Parathyroid adenoma (tissue), 2 donors: ENCODE data around the gene CEP70.
"Not testable (repeated sequence)": the region's sequence is repeated elsewhere in the genome, so short reads cannot be mapped to it uniquely, and the experiment has no call there.

ENCODE experiments used
- H2AFZ ChIP-seq: fragments of 300-600 bp; sonication (generic); one replicate; pipeline ENCODE4 v1.7.0; 2017; ENCODE audit warnings: antibody characterized with exemption, mild to moderate bottlenecking
- H3K27ac ChIP-seq: fragments of 300-600 bp; sonication (generic); one replicate; pipeline ENCODE4 v1.7.0; 2017
- H3K27me3 ChIP-seq: fragments of 300-600 bp; sonication (generic); one replicate; pipeline ENCODE4 v1.7.0; 2017; ENCODE audit warnings: low read length; ENCODE audit not compliant: control insufficient read depth, insufficient read depth
- H3K36me3 ChIP-seq: fragments of 300-600 bp; sonication (generic); one replicate; pipeline ENCODE4 v1.7.0; 2017; ENCODE audit warnings: low read length; ENCODE audit not compliant: control insufficient read depth, insufficient read depth
- H3K4me1 ChIP-seq: fragments of 300-600 bp; sonication (generic); one replicate; pipeline ENCODE4 v1.7.0; 2017; ENCODE audit warnings: control low read depth
- H3K4me2 ChIP-seq: fragments of 300-600 bp; sonication (generic); one replicate; pipeline ENCODE4 v1.7.0; 2017; ENCODE audit warnings: low read length
- H3K4me3 ChIP-seq: fragments of 300-600 bp; sonication (generic); one replicate; pipeline ENCODE4 v1.7.0; 2017; ENCODE audit warnings: low read depth, low read length
- H3K79me2 ChIP-seq: fragments of 300-600 bp; sonication (generic); one replicate; pipeline ENCODE4 v1.7.0; 2017; ENCODE audit warnings: control low read depth
- H3K9ac ChIP-seq: fragments of 300-600 bp; sonication (generic); one replicate; pipeline ENCODE4 v1.7.0; 2017; ENCODE audit warnings: mild to moderate bottlenecking
- H3K9me3 ChIP-seq: fragments of 300-600 bp; sonication (generic); one replicate; pipeline ENCODE4 v1.7.0; 2017; ENCODE audit warnings: low read length; ENCODE audit not compliant: control insufficient read depth
- TF ChIP-seq, protein P1 (sequence below): fragments of 300-600 bp; sonication (generic); IDR thresholded peaks from one replicate; pipeline ENCODE4 v1.7.0; 2017; ENCODE audit warnings: antibody characterized with exemption, mild to moderate bottlenecking
- donor health status: primary hyperparathyroidism.

CEP70 gene

DNA sequence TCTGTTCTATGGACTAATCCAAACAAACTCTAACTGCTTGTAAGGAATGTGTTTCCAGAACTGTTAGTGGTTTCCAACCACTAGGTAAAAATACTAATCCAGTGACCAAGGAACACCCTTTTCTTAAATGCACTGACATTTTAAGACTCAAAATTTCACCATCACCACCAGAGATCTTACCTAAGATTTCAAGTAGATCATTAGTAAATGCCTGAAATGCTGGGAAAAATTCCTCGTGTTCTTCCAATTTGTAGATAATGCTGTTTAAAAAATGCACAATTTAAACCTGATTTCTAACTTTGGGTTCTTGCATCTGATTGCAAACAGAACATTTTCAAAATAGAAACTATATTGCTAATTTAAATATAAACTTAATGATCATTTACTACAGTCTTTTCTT lies 96.2 kb downstream of the CEP70 start:
- Histone ChIP-seq H3K4me2 (no peak overlapping the region), H3K9me3 (no peaks in the 10 kb centered on the region), H3K36me3 (no peaks in the 10 kb centered on the region), H3K4me1 (no peaks in the 10 kb centered on the region), H3K27ac (no peak overlapping the region), H2AFZ (no peak overlapping the region), H3K27me3 (no peaks in the 10 kb centered on the region), H3K79me2 (no peaks in the 10 kb centered on the region), H3K4me3 (no peak overlapping the region), H3K9ac (no peak overlapping the region)
- TF ChIP-seq, protein P1, sequence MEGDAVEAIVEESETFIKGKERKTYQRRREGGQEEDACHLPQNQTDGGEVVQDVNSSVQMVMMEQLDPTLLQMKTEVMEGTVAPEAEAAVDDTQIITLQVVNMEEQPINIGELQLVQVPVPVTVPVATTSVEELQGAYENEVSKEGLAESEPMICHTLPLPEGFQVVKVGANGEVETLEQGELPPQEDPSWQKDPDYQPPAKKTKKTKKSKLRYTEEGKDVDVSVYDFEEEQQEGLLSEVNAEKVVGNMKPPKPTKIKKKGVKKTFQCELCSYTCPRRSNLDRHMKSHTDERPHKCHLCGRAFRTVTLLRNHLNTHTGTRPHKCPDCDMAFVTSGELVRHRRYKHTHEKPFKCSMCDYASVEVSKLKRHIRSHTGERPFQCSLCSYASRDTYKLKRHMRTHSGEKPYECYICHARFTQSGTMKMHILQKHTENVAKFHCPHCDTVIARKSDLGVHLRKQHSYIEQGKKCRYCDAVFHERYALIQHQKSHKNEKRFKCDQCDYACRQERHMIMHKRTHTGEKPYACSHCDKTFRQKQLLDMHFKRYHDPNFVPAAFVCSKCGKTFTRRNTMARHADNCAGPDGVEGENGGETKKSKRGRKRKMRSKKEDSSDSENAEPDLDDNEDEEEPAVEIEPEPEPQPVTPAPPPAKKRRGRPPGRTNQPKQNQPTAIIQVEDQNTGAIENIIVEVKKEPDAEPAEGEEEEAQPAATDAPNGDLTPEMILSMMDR: no peak

DNA sequence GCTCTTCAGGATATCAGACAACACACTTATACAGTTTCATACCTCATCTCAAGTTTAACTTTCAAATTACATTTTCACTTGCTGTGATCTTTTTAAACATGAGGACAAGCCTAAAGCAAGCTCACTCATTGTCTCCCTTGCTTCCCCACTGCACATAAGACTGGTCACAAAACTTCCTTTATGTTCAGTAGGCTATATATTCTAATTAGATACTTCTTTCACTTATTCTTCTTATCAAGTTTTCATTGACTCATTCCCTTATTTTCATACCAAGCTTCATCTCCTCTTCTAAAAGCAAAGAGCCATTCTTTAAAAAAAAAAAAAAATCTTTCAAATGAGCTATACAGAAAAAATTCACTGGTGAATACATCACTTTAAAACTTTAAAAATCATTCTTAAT lies 97.0 kb downstream of the CEP70 start:
- no peak overlapping the region for H3K9ac ChIP-seq
- no peaks in the 10 kb centered on the region for H3K36me3 ChIP-seq
- H3K4me2 ChIP-seq: no peak overlapping the region
- H3K79me2 ChIP-seq: no peaks in the 10 kb centered on the region
- no peaks in the 10 kb centered on the region for H3K9me3 ChIP-seq
- no peaks in the 10 kb centered on the region for H3K27me3 ChIP-seq
- TF ChIP-seq, protein P1: no peak
- no peaks in the 10 kb centered on the region for H3K4me1 ChIP-seq
- no peak overlapping the region for H3K4me3 ChIP-seq
- H3K27ac ChIP-seq: no peak overlapping the region
- no peak overlapping the region for H2AFZ ChIP-seq

DNA sequence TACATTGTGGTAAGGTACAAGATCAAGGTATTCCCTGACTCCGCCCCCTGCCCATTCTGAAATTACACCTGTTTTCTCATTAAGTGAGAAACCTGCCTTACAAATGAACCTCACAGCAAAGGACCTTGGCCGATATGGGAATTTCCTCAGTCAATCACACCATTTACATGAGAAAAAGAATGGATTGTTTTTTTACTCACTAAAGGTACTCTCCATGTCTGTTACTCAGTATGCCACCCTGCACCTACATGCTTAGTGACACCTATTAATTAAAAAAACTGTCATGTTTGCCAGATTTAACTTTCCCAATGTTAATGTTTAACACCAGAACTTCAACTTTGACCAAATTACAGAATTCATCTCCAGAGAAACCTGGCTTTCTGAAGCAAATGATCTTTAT lies 97.6 kb downstream of the CEP70 start:
- Histone ChIP-seq H3K9ac (no peak overlapping the region), H3K4me3 (no peak overlapping the region), H3K9me3 (no peaks in the 10 kb centered on the region), H3K4me1 (no peaks in the 10 kb centered on the region), H3K4me2 (no peak overlapping the region), H3K27me3 (no peaks in the 10 kb centered on the region), H3K79me2 (no peaks in the 10 kb centered on the region), H3K27ac (no peak overlapping the region), H3K36me3 (no peaks in the 10 kb centered on the region), H2AFZ (no peak overlapping the region)
- TF ChIP-seq, protein P1: no peak

DNA sequence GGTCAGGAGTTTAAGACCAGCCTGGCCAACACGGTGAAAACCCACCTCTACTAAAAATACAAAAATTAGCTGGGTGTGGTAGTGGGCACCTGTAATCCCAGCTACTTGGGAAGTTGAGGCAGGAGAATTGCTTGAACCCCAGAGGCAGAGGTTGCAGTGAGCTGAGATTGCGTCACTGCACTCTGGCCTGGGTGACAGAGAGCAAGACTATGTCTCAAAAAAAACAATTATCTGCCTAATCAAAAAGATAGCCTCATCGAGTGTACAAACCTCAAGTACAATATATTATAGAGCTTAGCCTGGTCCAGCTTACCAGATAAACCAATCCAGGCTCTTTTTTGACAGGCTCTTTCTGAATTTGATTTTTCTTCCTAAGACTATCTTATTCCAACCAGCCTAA lies 98.4 kb downstream of the CEP70 start:
- H3K4me1 ChIP-seq, H3K27ac ChIP-seq, H2AFZ ChIP-seq, H3K27me3 ChIP-seq, H3K36me3 ChIP-seq, H3K4me2 ChIP-seq, H3K4me3 ChIP-seq, H3K79me2 ChIP-seq, H3K9me3 ChIP-seq, H3K9ac ChIP-seq: not testable (repeated sequence)

DNA sequence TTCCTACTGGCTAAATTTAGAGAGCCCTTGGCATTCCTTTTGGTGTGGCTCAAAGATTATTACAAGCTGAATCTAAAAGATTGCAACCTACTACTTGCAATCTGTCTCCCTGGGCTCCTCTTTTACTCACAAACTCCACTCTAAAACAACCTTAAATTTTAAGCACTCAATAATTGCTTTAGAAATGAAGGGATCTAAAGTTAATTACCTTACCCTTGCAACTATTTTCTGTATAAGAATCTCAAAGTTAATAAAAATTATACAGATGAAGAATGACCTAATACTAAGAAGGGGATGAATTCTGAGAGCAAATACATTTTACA lies 99.5 kb downstream of the CEP70 start:
- TF ChIP-seq, protein P1: no peak
- H3K79me2 ChIP-seq: no peaks in the 10 kb centered on the region
- no peaks in the 10 kb centered on the region for H3K27me3 ChIP-seq
- H3K9me3 ChIP-seq: no peaks in the 10 kb centered on the region
- no peaks in the 10 kb centered on the region for H3K4me1 ChIP-seq
- no peak overlapping the region for H3K27ac ChIP-seq
- no peak overlapping the region for H3K9ac ChIP-seq
- no peak overlapping the region for H3K4me3 ChIP-seq
- no peak overlapping the region for H3K4me2 ChIP-seq
- H2AFZ ChIP-seq: no peak overlapping the region
- H3K36me3 ChIP-seq: no peaks in the 10 kb centered on the region
